Measurements from ENCODE around the gene FBXW2.
"Not testable (repeated sequence)": the region's sequence is repeated elsewhere in the genome, so short reads cannot be mapped to it uniquely, and the experiment has no call there.

- TF ChIP-seq, protein P1, sequence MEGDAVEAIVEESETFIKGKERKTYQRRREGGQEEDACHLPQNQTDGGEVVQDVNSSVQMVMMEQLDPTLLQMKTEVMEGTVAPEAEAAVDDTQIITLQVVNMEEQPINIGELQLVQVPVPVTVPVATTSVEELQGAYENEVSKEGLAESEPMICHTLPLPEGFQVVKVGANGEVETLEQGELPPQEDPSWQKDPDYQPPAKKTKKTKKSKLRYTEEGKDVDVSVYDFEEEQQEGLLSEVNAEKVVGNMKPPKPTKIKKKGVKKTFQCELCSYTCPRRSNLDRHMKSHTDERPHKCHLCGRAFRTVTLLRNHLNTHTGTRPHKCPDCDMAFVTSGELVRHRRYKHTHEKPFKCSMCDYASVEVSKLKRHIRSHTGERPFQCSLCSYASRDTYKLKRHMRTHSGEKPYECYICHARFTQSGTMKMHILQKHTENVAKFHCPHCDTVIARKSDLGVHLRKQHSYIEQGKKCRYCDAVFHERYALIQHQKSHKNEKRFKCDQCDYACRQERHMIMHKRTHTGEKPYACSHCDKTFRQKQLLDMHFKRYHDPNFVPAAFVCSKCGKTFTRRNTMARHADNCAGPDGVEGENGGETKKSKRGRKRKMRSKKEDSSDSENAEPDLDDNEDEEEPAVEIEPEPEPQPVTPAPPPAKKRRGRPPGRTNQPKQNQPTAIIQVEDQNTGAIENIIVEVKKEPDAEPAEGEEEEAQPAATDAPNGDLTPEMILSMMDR (conservative IDR thresholded peaks at IDR 0.05; ENCODE audit: low read length) = not testable (repeated sequence)
- TF ChIP-seq EZH2phosphoT487 (IDR thresholded peaks at IDR 0.05; ENCODE audit: borderline replicate concordance, low read depth, low read length) = not testable (repeated sequence)
Observed at GRCh38 chr9:120804784-120805363, 11.7 kb upstream of the FBXW2 start.
